22Rv1 (cell line): ENCODE measurements around the gene PIGM.

Experiments used
- H3K27ac ChIP-seq: fragments of 450-650 bp; 2 replicates; pipeline ENCODE4 v1.5.1; 2017
- CTCF ChIP-seq: fragments of 450-650 bp; IDR thresholded peaks from 2 replicates; pipeline ENCODE4 v1.5.1; 2017; ENCODE audit warnings: mild to moderate bottlenecking
- ZFX ChIP-seq: fragments of 450-650 bp; IDR thresholded peaks from 2 replicates; pipeline ENCODE4 v1.6.1; 2017; ENCODE audit warnings: antibody characterized with exemption, borderline replicate concordance

PIGM gene

GRCh38 chr1:160075836-160076235 lies 44.0 kb upstream of the PIGM start:
- no peak for TF ChIP-seq ZFX
- H3K27ac ChIP-seq = no peak overlapping the region

- H3K27ac ChIP-seq = no peak overlapping the region
- TF ChIP-seq ZFX (no peak), CTCF (no peak)
Measured at GRCh38 chr1:160074865-160075264, 43.1 kb upstream of the PIGM start.

GRCh38 chr1:160071289-160071688 lies 39.5 kb upstream of the PIGM start:
- TF ChIP-seq CTCF = no peak
- TF ChIP-seq ZFX = no peak
- no peak overlapping the region for H3K27ac ChIP-seq

- TF ChIP-seq CTCF (no peak), ZFX (no peak)
- no peak overlapping the region for H3K27ac ChIP-seq
Measured at GRCh38 chr1:160070243-160071163, 38.7 kb upstream of the PIGM start.

- no peak within 1 kb of the TSS for H3K27ac ChIP-seq
Measured at GRCh38 chr1:160069460-160070231, 37.9 kb upstream of the PIGM start, which contains the start of gene KCNJ10. Gene KCNJ10 (minus strand): TSS chr1:160070160. CDS start chr1:160042532, 27,628 bp downstream.

GRCh38 chr1:160068225-160068624 lies 36.4 kb upstream of the PIGM start:
- H3K27ac ChIP-seq = no peak overlapping the region
- TF ChIP-seq CTCF = no peak
- no peak for TF ChIP-seq ZFX

More at GRCh38 chr1:160069460-160070231, 37.9 kb upstream of the PIGM start, which contains the start of gene KCNJ10:
- no peak for TF ChIP-seq CTCF
- TF ChIP-seq ZFX = no peak

GRCh38 chr1:160066829-160067745 lies 35.3 kb upstream of the PIGM start:
- no peak overlapping the region for H3K27ac ChIP-seq
- TF ChIP-seq ZFX (no peak), CTCF (no peak)
